Activated CD4-positive, alpha-beta T cell treated with anti-CD3 and anti-CD28 coated beads for 36 hours (primary cell): ENCODE data around the gene ADSL. TPM values are rescaled to one million over a fixed set of nuclear protein-coding genes. Genes with fewer than 3 reads are reported as not detected.
A peak's percentile ranks its signal among the peaks of the same experiment; 100 is the strongest.
"Not testable (repeated sequence)": the region's sequence is repeated elsewhere in the genome, so short reads cannot be mapped to it uniquely, and the experiment has no call there.

Source experiments
- ATAC-seq: fragments of 200-7000 bp; cut with Tn5 transposase; one replicate; pipeline ENCODE4 v1.10.0; 2021; ENCODE audit warnings: mild to moderate bottlenecking, moderate library complexity
- CTCF ChIA-PET: fragments of 350-600 bp; sonication (Branson Sonifier 250); formaldehyde crosslinking; loops from one replicate; lab custom pipeline; 2021; ENCODE audit warnings: antibody characterized with exemption; lab: Charles Lee
- POLR2A ChIA-PET: fragments of 350-600 bp; sonication (Branson Sonifier 250); formaldehyde crosslinking; loops from one replicate; lab custom pipeline; 2021; ENCODE audit warnings: antibody characterized with exemption, inconsistent platforms; lab: Charles Lee
- DNase-seq: peaks from one replicate; pipeline ENCODE4 v3.0.0-alpha.2; 2020
- H3K27ac Mint-ChIP-seq: one replicate; pipeline ENCODE4 v1.8.0; 2021; ENCODE audit warnings: mixed read lengths
- H3K27me3 Mint-ChIP-seq: one replicate; pipeline ENCODE4 v1.8.0; 2021; ENCODE audit warnings: mixed read lengths
- H3K36me3 Mint-ChIP-seq: one replicate; pipeline ENCODE4 v1.8.0; 2021; ENCODE audit warnings: low read depth, mixed read lengths
- H3K4me1 Mint-ChIP-seq: one replicate; pipeline ENCODE4 v1.8.0; 2021; ENCODE audit warnings: mixed read lengths
- H3K4me3 Mint-ChIP-seq: one replicate; pipeline ENCODE4 v1.8.0; 2021; ENCODE audit warnings: mild to moderate bottlenecking, moderate library complexity, mixed read lengths
- H3K9me3 Mint-ChIP-seq: one replicate; pipeline ENCODE4 v1.8.0; 2021; ENCODE audit warnings: low read depth, mixed read lengths
- intact Hi-C, 2 experiments: fragments of 100-400 bp; cut with DNase I in 1 of 2; cut with micrococcal nuclease in 1 of 2; formaldehyde crosslinking; loops; one replicate each; pipeline versions ENCODE4 v1.14.2 to v1.15.1; 2022 to 2024; cut with DNase I, micrococcal nuclease
- total RNA-seq, 2 experiments: library from RNA; stranded (reverse); gene quantifications; one replicate each; pipeline ENCODE4 v1.2.3, GENCODE V29; 2021

The ADSL gene
- total RNA-seq: 100 to 1,000 TPM; 125 to 172 TPM

DNA sequence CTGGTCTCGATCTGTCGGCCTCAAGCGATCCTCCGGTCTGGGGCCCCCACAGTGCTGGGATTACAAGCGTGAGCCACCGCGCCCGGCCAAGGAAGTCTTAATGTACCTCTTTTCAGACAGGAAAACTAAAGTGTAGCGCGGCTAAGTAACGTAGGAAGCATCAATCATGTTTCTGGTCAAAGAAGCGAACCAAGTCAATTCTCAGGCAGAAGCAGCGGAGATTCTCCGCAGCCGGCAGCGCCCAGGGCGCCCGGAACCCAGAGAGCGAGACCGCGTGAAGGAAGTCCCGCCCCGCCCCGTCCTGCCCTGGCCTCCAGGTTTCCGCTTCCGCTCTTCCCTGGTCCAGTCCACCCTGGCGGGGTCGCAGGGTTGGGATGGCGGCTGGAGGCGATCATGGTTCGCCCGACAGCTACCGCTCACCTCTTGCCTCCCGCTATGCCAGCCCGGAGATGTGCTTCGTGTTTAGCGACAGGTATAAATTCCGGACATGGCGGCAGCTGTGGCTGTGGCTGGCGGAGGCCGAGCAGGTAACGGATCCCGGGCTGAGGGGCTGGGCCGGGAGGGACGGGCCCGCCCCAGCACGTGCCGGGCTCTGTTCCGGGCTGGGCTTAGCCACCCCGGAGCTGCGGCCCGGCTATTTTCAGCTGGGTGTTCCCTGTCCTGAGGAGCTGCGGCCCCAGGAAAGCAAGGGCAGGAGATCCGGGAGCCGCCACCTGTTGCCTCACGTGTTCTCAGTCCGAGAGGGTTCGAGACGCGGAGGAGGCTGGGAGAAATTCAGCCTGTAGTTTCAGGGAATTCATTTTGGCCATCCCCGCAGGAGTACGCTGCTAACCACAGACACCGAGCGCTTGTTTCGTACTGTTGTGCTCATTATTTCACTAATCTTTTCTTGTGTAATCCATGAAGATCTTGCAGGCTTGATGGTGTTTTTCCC, at the start of gene ADSL:
Gene ADSL (plus strand): TSS at position 316 of the 934 bp plus-strand sequence. CDS start 59 bp downstream, at position 375.
- CTCF ChIA-PET: interaction anchor here (0.7 to 3.8 kb wide), 24 partner anchors 15 to 809 kb away, joined by 3 to 21 read pairs (median 4); partner anchors contain the start of gene TNRC6B
- no peaks in the 10 kb centered on the region for H3K27me3 Mint-ChIP-seq
- DNase-seq: peak; percentile 94
- POLR2A ChIA-PET: interaction anchor here (0.6 to 4.1 kb wide), 8 partner anchors 10 to 302 kb away, joined by 3 to 29 read pairs (median 4); partner anchors contain the start of gene TNRC6B
- ATAC-seq: peak; percentile 87
- intact Hi-C loops: loop anchor here (1.0 to 10.0 kb wide), 20 partner anchors 21 to 1639 kb away; partner anchors contain the start of genes TNRC6B (in 2 of the 2), GTPBP1 (in 1 of the 2), MIEF1 (in 1 of the 2) and MRTFA (in 1 of the 2)
- peak within 1 kb of the TSS; percentile 92 for H3K27ac Mint-ChIP-seq
- peaks cover 45% of the 10 kb centered on the region for H3K4me1 Mint-ChIP-seq
- H3K9me3 Mint-ChIP-seq: no peaks in the 10 kb centered on the region
- H3K4me3 Mint-ChIP-seq: peak within 1 kb of the TSS; percentile 86
- H3K36me3 Mint-ChIP-seq: peaks cover 33% of the 10 kb centered on the region

GRCh38 chr22:40300316-40300715, 46.0 kb upstream of the ADSL start:
- POLR2A ChIA-PET: no interaction called here
- H3K36me3 Mint-ChIP-seq: peaks cover 39% of the 10 kb centered on the region
- H3K27me3 Mint-ChIP-seq: no peaks in the 10 kb centered on the region
- no peak overlapping the region for H3K27ac Mint-ChIP-seq
- no peak for DNase-seq
- H3K4me1 Mint-ChIP-seq: peaks cover 25% of the 10 kb centered on the region
- CTCF ChIA-PET: interaction anchor here (1.1 to 2.6 kb wide), 2 partner anchors 29 to 47 kb away, joined by 3 to 9 read pairs; no protein-coding TSS in a partner anchor
- intact Hi-C loops: no loop called here
- H3K4me3 Mint-ChIP-seq: no peak overlapping the region
- no peak for ATAC-seq
- H3K9me3 Mint-ChIP-seq: no peaks in the 10 kb centered on the region

DNA sequence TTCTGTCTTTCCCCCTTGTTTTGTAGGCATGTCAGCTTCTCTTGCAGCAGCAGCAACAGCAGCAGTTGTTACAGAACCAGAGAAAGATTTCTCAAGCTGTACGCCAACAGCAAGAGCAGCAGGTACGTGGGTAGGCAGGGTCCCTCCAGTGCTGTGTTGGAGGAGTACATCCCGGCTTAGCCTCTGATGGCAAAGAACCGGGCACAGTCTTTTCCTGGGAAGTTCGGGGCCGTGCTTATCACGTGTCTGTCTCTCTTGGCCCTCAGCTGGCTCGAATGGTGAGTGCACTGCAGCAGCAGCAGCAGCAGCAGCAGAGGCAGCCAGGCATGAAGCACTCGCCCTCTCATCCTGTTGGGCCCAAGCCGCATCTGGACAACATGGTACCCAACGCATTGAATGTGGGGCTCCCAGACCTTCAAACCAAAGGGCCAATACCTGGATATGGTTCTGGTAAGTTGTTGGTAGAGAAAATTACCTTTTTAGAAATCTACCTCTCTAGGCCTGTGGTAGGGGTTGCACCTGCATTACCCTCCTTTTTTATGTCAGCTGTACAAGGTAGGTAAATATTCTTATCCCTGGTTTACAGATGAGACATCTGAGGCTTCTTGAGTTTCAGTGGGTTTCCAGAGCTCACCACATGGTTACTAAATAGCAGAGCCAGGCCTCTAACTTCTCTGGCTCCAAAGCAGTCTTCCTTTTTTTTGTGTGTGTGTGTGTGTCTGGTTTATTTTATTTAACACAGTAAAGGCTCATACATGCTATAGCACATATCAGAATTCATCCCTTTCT, 45.2 kb upstream of the ADSL start:
- Mint-ChIP-seq H3K36me3 (peaks cover 38% of the 10 kb centered on the region), H3K9me3 (no peaks in the 10 kb centered on the region), H3K27ac (peak overlapping the region; percentile 58), H3K27me3 (no peaks in the 10 kb centered on the region), H3K4me3 (no peak overlapping the region), H3K4me1 (peaks cover 25% of the 10 kb centered on the region)
- CTCF ChIA-PET: interaction anchor here (1.1 to 2.6 kb wide), 2 partner anchors 28 to 47 kb away, joined by 3 to 9 read pairs; no protein-coding TSS in a partner anchor
- ATAC-seq (peak; percentile 87), DNase-seq (peak; percentile 36)
- intact Hi-C loops: no loop called here
- POLR2A ChIA-PET: no interaction called here

GRCh38 chr22:40302149-40302548, 44.2 kb upstream of the ADSL start:
- CTCF ChIA-PET: interaction anchor here (0.6 to 1.0 kb wide), 2 partner anchors 46 to 50 kb away, joined by 3 read pairs; no protein-coding TSS in a partner anchor
- no peak overlapping the region for H3K27ac Mint-ChIP-seq
- H3K9me3 Mint-ChIP-seq: no peaks in the 10 kb centered on the region
- no peak overlapping the region for H3K4me3 Mint-ChIP-seq
- peaks cover 25% of the 10 kb centered on the region for H3K4me1 Mint-ChIP-seq
- ATAC-seq (no peak), DNase-seq (peak; percentile 56)
- intact Hi-C loops: no loop called here
- no peaks in the 10 kb centered on the region for H3K27me3 Mint-ChIP-seq
- POLR2A ChIA-PET: no interaction called here
- H3K36me3 Mint-ChIP-seq: peaks cover 35% of the 10 kb centered on the region

- no peak overlapping the region for H3K27ac Mint-ChIP-seq
- peaks cover 42% of the 10 kb centered on the region for H3K4me1 Mint-ChIP-seq
- ChIA-PET CTCF (no interaction called here), POLR2A (no interaction called here)
- no peak for DNase-seq
- H3K4me3 Mint-ChIP-seq: no peak overlapping the region
- peaks cover 48% of the 10 kb centered on the region for H3K36me3 Mint-ChIP-seq
- ATAC-seq: no peak
- intact Hi-C loops: no loop called here
- H3K27me3 Mint-ChIP-seq: no peaks in the 10 kb centered on the region
- no peaks in the 10 kb centered on the region for H3K9me3 Mint-ChIP-seq
These were observed 40.7 kb upstream of the ADSL start for GRCh38 chr22:40305625-40306024.

GRCh38 chr22:40308999-40309573, 37.2 kb upstream of the ADSL start:
- ATAC-seq: no peak
- Mint-ChIP-seq H3K4me1 (peaks cover 27% of the 10 kb centered on the region), H3K9me3 (no peaks in the 10 kb centered on the region), H3K36me3 (peaks cover 43% of the 10 kb centered on the region), H3K4me3 (no peak overlapping the region), H3K27me3 (no peaks in the 10 kb centered on the region), H3K27ac (peak overlapping the region; percentile 43)
- CTCF ChIA-PET: interaction anchor here (1.1 to 2.0 kb wide), 4 partner anchors 12 to 40 kb away, joined by 3 to 7 read pairs (median 4); no protein-coding TSS in a partner anchor
- DNase-seq: no peak
- POLR2A ChIA-PET: no interaction called here
- intact Hi-C loops: no loop called here

DNA sequence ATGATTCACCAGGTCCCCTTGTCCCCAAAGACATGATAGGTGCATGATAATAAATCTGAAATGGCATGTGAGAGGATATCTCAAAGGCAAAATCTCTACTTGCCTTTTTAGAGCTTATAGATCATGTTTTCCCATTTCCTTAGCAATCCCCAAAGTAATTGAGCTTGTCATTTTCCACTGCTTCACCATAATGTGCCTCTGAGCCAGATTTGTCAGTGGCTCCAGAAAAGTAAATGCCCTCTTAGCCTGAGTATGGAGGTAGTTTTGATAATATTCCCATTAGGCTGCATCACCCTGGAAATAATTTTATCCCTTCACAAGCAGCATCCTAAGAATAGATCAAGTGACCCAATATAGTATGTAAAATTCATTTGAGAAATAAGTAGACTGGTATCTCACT, 36.7 kb upstream of the ADSL start:
- CTCF ChIA-PET: interaction anchor here (0.6 to 1.7 kb wide), 5 partner anchors 12 to 239 kb away, joined by 3 to 7 read pairs (median 3); no protein-coding TSS in a partner anchor
- Mint-ChIP-seq H3K4me3 (no peak overlapping the region), H3K27ac (peak overlapping the region; percentile 13), H3K4me1 (peaks cover 27% of the 10 kb centered on the region), H3K36me3 (peaks cover 47% of the 10 kb centered on the region), H3K9me3 (no peaks in the 10 kb centered on the region), H3K27me3 (no peaks in the 10 kb centered on the region)
- ATAC-seq (no peak), DNase-seq (no peak)
- intact Hi-C loops: no loop called here
- POLR2A ChIA-PET: no interaction called here

- peaks cover 50% of the 10 kb centered on the region for H3K36me3 Mint-ChIP-seq
These were observed 36.1 kb upstream of the ADSL start for GRCh38 chr22:40310081-40310767.

GRCh38 chr22:40310768-40311120, 35.6 kb upstream of the ADSL start:
- H3K4me3 Mint-ChIP-seq: no peak overlapping the region
- H3K4me1 Mint-ChIP-seq: peaks cover 26% of the 10 kb centered on the region
- ChIA-PET CTCF (interaction anchor here (0.6 to 1.0 kb wide), 2 partner anchors 15 to 158 kb away, joined by 3 read pairs; no protein-coding TSS in a partner anchor), POLR2A (no interaction called here)
- intact Hi-C loops: no loop called here
- ATAC-seq (no peak), DNase-seq (no peak)
- peaks cover 51% of the 10 kb centered on the region for H3K36me3 Mint-ChIP-seq
- H3K27ac Mint-ChIP-seq: no peak overlapping the region
- H3K27me3 Mint-ChIP-seq: no peaks in the 10 kb centered on the region
- no peaks in the 10 kb centered on the region for H3K9me3 Mint-ChIP-seq

More at GRCh38 chr22:40310081-40310767, 36.1 kb upstream of the ADSL start:
- intact Hi-C loops: no loop called here
- no peak for ATAC-seq
- Mint-ChIP-seq H3K4me1 (peaks cover 27% of the 10 kb centered on the region), H3K9me3 (no peaks in the 10 kb centered on the region), H3K4me3 (no peak overlapping the region), H3K27ac (no peak overlapping the region), H3K27me3 (no peaks in the 10 kb centered on the region)
- no peak for DNase-seq
- POLR2A ChIA-PET: no interaction called here
- CTCF ChIA-PET: interaction anchor here (0.6 to 1.7 kb wide), 5 partner anchors 11 to 239 kb away, joined by 3 to 7 read pairs (median 3); no protein-coding TSS in a partner anchor

GRCh38 chr22:40311646-40312045, 34.7 kb upstream of the ADSL start:
- DNase-seq, H3K9me3 Mint-ChIP-seq, H3K4me3 Mint-ChIP-seq, intact Hi-C loops, POLR2A ChIA-PET, CTCF ChIA-PET, H3K27me3 Mint-ChIP-seq, ATAC-seq, H3K27ac Mint-ChIP-seq: not testable (repeated sequence)
- Mint-ChIP-seq H3K4me1 (peaks cover 28% of the 10 kb centered on the region), H3K36me3 (peaks cover 60% of the 10 kb centered on the region)
